ENCODE measurements around the gene CBX8.

DNA sequence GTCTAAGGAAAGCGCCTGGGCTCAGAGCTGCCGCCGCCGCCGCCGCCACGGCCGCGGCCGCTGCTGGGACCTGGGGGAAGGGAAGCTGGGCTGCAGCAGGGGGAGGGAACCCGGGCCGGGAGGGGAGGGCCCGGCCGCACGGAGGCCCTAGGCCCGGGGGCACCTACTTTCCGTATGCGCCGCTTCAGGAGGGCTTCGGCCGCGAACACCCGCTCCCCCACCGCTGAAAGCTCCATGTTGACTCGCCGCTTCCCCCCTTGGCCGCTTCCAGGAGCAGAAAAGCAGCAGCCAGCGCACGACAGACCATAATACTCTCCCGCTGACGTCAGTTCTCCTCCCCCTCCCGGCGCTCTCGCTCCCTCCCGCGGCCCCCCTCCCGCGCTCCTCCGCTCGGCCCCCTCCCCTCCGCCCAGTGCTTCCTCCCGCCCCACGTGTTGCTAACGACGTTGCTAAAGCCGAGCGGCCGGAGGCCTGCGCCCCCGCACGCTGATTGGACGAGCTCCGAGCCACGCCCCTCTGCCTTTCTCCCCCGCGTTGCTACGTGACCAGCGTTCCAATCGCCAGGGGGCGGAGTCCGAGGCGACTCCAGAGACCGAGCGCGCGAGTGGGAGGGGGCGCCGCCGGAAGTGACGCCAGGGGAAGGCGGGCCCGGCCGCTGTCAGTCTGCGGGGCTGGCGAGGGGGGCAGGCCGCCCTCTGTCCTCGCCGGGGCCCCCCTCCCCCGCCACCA is at the start of gene CBX8:
- TF ChIP-seq GATA2 (IDR thresholded peaks at IDR 0.05; ENCODE audit: low read depth, low read length): no peak
- TF ChIP-seq GATA3 (IDR thresholded peaks at IDR 0.05; ENCODE audit: low read depth, low read length): no peak

All from SH-SY5Y (cell line).